Measurements from ENCODE around the gene ITGAE.
"Not testable (repeated sequence)": the region's sequence is repeated elsewhere in the genome, so short reads cannot be mapped to it uniquely, and the experiment has no call there.

ITGAE gene, protein sequence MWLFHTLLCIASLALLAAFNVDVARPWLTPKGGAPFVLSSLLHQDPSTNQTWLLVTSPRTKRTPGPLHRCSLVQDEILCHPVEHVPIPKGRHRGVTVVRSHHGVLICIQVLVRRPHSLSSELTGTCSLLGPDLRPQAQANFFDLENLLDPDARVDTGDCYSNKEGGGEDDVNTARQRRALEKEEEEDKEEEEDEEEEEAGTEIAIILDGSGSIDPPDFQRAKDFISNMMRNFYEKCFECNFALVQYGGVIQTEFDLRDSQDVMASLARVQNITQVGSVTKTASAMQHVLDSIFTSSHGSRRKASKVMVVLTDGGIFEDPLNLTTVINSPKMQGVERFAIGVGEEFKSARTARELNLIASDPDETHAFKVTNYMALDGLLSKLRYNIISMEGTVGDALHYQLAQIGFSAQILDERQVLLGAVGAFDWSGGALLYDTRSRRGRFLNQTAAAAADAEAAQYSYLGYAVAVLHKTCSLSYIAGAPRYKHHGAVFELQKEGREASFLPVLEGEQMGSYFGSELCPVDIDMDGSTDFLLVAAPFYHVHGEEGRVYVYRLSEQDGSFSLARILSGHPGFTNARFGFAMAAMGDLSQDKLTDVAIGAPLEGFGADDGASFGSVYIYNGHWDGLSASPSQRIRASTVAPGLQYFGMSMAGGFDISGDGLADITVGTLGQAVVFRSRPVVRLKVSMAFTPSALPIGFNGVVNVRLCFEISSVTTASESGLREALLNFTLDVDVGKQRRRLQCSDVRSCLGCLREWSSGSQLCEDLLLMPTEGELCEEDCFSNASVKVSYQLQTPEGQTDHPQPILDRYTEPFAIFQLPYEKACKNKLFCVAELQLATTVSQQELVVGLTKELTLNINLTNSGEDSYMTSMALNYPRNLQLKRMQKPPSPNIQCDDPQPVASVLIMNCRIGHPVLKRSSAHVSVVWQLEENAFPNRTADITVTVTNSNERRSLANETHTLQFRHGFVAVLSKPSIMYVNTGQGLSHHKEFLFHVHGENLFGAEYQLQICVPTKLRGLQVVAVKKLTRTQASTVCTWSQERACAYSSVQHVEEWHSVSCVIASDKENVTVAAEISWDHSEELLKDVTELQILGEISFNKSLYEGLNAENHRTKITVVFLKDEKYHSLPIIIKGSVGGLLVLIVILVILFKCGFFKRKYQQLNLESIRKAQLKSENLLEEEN

DNA sequence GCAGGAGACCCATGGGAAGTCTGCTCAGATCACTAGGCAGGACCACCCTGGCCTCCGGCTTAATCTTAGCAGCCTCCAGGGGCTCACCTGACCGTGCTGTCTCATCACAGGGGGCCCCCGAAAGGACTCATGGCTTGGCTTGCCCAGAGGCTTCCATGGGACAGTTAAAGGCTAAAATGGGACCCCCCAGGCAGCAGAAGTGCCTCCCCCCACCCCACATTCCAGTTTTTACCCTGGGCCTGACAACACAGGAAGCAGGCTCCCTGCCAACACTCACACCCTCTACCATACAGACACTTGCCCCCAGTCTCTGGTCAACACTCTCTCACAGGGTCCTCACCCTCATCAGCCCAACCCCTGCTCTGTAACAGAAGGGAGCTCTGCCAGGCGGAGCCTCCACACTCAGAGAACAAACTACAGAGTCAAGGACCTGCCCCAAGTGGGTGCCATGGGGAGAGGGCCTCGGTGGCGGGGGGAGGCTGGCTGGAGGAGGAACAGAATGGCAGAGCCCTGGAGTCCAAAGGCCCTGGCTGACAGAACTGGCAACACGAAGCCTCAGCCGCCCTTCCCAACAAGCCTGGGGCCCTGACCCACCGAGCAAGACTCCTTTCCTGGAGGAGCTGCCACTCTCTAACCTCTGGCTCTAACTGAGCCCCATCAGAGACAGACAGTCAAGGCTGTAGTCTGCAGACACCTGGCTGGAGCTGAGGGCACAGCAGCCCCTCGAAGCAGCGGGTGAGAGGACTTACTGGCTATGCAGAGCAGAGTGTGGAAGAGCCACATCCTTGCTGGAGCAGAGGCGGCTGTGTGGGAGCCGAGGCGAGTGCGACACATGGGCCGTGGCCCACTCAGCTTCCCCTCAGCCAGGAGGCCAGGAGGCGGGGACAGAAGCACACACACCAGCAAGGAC lies at the start of gene ITGAE:
ITGAE (minus strand) TSS at position 827 of the 910 bp plus-strand sequence; CDS start at position 783, 44 bp downstream.
- DNase-seq = no peak

DNA sequence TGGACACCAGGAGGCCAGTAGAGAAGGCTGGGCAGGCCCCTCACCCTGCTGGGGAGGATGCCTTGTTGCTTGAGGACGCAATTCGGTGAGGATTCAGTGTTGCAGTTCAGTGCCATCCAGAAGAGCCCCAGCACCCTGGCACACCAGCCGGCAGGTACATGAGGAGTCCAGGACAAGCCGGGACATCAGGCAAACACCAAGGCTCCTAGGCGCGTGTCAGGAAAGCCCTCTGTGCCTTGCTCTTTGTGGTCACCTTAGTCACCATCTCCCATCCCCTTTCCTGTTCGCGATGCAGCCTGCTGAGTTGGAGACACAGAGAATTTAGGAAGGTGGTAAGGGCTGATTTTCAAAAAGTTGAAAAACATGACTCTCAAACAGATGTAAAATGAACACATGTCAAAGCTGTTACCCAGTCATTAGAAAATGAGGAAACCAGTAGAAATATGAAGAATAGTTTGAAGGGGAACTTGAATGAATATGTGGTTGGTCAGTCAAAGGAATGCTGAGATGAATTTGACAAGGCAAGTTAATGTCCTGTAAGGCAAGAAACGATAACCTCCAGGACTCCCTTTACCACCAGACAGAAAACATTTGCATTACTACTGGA lies 47.3 kb upstream of the ITGAE start:
- DNase-seq = no peak

DNA sequence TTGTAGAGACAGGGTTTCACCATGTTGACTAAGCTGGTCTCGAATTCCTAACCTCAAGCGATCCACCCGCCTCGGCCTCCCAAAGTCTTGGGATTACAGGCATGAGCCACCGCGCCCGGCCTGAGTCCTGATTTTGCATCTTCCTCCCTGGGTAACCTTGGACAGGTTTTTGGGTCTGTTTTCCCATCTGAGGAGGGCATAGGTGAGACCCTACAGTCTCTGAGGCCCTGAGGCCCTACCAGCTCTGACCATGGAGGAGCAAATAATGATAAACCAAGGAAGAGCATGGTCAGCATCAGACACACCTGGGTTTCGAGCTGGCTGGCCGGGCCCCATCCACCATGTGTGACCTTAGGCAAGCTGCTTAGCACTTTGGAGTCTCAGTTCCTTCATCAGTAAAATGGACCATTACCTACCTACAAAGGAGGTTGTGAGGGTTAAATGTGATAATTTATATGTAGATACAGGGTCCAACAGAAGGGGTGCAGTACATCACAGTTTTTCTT lies 46.2 kb upstream of the ITGAE start:
- DNase-seq = no peak

DNA sequence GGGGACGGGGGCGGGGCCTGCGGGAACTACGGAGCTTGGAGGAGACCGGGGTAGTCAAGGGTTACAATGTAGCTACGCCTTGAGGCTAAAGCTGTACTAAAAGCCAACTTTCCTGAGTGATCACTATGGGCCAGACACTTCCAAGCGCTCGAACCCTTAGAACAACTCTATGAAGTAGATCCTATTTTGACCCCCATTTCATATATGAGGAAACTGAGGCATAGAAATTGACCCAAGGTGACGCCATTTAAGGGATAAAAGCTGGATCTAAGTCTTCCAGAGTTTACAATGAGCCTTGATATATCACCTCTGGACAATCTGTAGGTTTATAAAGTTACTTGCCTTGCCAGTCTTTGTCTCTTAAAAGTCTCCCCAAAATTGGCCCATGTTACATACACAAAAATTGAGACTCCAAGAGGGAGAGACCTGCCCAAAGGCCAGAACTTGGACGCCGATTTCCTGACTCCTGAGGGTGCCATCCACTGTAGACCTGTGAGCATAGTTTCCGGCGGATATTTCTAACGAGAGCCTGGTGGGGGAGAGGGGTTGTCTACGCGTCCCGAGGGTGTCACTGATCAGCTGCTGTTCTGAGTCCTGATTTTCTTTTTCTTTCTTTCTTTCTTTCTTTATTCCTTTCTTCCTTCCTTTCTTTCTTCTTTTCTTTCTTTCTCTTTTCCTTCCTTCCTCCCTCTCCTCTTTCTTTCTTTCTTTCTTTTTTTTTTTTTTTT lies 45.6 kb upstream of the ITGAE start:
- DNase-seq = no peak

DNA sequence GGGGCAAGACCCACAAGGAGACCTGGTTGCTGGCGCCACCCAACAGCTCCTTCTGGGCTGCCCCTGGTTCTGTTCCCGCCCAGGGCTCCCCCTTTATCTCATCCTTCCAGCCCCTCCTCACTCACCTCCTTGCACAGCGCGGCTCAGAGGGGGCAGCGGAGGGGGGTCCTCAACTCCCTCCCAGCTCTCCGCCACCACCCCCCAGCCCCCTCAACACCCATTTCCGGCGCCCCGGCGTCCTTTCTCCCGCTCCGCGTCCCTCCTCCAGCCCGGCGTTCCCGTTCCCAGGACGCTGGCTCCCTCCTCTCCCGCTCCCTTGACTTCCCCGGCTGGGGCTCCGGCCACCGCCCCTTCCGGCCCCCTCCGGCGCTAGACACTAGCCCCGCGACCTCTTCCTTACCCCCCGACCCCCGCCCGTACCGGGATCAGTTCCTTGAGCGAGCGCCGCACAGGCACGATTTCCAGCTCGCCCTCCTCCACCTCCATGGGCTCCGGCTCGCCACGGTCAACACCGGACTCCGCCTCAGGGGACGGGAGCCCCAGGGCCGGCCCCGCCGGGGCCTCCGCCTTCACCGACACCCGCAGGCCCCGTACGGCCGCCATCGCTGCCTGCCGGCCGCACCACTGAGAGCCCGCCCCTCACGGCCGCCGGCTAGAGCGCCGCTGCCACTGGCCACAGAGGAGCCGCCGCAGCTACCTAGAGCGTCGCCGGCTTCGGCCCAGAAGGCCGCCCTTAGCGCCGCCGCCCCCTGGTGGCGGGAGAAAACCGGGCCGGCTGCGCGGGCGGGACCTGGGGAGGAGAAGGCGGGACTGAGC lies 44.8 kb upstream of the ITGAE start, which contains the start of gene NCBP3:
NCBP3 (minus strand) TSS at position 626 of the 816 bp plus-strand sequence; CDS start at position 603, 23 bp downstream.
- DNase-seq = peak in 1 of 2 experiments; percentile 68

DNA sequence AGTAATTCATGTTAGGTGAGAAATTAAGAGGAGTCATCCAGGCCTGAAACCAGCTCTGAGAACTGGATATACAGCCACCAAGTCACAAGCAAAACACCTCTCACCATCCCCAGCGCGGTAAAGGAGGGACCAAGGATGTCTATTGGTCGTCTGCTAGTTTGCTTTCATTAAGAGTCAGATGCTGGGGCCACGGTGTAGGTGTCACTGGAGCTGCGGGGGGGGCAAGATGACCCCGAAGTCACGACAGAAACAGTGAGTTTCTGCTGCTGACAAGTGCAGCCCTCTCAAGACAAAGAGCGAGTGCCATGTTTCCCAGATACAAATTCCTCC lies 44.3 kb upstream of the ITGAE start:
- no peak for DNase-seq

DNA sequence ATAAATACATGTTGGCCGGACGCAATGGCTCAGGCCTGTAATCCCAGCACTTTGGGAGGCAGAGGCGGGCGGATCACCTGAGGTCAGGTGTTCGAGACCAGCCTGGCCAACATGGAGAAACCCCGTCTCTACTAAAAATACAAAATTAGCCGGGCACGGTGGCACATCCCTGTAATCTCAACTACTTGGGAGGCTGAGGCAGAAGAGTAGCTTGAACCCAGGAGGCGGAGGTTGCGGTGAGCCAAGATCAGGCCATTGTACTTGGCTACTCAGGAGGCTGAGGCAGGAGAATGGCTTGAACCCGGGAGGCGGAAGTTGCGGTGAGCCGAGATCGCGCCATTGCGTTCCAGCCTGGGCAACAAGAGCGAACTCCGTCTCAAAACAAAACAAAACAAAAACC lies 43.6 kb upstream of the ITGAE start:
- not testable (repeated sequence) for DNase-seq

DNA sequence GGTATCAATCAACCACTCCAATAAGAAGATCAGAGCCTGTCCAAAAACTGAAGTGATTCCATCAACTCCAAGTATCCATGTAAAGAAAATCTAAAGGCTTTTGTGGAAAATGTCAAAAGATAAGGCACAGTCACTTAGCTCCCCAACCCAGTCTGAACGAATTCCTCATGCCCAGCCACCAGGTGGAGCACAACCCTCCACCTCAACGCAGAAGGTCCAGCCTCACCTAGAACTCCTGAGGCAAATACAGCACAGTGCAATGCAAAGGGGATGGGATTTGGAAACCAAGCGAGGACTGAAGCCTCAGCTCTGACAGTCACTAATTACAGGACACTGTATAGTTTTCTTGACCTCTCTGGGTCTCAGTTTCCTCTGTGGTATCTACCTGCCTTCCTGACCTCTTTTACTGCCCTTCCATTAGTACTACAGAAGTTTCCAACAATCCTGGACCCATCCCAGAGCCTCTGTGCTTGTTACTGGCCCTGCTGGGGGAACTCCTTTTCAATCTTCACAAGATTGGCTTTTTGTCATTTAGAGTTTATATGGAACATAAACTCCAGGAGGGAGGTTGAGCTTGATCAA lies 43.0 kb upstream of the ITGAE start:
- DNase-seq = no peak

DNA sequence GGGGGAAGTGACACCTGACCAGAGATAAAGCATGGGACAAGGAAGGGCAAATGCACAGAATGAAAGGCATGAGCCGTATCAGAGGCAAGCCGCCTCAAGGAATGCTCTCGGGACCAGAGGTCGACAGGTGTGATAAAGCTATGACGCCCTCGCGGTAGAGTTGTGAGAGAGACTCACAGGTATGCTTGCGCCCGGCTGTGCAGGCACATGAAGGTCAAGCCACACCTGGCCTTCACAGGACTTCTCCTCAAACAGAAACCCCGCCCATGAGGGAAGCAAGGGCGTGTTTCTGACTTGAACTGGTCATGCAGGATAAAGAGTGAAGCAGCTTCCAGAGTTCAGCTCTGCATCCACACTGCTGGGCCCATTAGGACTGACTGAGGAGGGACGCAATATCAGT lies 37.2 kb upstream of the ITGAE start:
- DNase-seq = no peak

DNA sequence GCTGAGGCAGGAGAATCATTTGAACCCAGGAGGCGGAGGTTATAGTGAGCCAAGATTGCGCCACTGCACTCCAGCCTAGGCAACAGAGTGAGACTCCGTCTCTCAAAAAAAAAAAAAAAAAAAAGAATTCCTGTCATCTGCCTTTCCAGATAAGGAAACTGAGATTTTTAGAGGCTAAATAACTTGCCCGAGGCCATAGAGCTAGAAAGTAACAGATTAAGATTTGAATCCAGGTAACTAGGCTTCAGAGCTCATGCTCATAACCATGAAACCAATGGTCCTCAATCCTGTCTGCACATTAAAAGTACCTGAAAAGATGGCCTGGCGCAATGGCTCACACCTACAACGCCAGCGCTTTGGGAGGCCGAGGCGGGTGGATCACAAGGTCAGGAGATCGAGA lies 35.6 kb upstream of the ITGAE start:
- DNase-seq = no peak

DNA sequence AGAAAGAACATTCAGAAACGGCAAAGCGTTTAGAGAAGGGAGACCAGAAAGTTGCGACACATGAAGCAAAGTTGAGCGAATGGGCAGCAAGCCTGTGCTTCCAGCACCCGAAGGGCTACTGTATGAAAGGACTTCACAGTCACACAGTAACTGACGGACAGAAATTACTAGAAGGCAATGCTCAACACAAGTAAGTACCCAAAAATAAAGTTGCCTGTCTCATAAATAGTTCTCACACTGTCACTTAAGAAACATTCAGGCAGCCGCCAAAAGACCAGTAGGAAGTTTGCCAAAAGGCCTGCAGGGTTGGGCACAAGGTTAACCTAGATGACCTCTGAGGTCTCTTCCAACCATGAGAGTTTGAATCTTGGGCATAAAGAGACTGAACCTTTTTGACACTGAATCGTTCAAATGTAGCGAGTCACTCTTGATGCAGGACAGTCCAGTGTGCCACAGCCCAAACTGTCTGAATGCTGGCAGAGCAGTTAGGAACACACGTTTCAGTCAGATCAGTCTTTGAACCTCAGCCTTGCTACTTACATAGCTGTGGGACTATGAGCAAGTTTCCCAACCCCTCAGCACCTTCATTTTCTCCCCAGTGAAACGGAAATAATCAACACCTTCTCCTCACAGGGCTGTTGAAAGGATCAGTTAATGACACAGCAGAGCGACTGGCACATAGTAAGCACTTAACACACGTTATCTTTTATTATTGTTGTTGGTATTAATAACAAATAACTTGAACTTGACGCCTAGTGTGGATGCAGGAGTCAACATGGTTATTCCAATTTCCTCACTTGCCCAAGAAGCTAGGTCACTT lies 34.6 kb upstream of the ITGAE start:
- no peak for DNase-seq

DNA sequence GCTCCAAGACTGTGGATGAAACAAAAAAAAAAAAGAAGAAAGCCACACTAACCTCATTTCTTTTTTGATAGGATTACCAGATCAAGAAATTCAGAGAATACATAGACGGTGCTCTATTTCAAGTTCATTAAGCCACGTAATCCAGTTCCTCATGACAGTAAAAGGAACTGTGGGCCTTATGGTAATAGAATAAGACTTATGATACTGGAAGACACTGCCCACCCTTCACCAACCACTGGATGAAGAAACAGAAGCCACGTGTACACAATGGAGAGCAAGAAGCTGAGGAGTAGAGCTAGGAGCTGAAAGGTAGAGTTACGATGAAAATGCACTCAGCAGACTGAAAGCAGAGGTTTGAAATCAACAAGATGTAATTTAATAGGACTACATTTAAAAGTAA lies 33.8 kb upstream of the ITGAE start:
- DNase-seq = no peak

DNA sequence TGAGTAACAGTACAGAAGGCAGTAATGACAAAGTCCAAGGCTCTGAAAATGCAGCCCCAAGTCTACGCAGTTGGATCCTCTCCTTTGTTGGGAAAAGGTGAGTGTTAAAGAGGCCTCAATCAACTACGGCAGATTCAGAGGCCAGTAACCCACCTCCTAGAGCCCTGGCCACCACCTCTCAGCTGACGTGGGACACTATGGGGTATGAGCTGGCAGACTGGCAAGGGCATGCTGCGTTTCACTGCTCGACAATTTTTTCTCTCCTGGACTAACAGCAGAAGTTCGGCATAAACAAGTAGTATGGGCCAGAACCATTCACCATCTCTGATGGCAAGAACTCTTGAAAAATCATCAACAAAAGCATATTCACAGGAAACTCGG lies 27.9 kb upstream of the ITGAE start:
- no peak for DNase-seq

DNA sequence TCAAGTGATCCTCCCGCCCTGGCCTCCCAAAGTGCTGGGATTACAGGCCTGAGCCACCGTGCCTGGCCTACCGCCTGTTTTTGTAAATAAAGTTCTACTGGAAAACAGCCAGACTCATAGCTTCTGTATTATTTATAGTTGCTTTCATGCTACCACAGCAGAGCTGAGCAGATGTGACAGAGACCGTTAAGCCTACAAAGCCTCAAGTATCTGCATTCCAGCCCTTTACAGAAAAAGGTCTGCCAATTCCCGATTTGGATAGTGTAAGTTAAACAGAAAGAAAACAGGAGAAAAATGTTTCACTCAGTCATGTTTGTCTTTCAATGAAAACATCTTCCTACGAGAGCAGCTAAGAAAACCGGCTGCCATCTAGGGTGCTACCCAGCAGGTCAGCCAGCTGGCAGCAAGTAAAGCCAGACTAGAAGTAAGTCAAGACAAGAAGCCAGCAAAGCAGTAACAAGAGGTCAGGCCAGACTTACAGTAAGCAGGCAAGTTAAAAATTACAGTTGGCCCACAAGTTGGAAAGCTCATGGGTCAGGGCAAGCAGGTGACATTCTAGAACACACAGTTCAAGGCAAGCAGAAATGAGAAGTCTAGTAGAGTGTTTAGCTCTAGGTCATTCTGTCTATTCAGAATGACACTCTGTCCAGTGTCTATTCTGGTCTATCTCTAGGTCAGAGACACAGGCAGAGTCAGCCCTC lies 27.3 kb upstream of the ITGAE start:
- no peak for DNase-seq

DNA sequence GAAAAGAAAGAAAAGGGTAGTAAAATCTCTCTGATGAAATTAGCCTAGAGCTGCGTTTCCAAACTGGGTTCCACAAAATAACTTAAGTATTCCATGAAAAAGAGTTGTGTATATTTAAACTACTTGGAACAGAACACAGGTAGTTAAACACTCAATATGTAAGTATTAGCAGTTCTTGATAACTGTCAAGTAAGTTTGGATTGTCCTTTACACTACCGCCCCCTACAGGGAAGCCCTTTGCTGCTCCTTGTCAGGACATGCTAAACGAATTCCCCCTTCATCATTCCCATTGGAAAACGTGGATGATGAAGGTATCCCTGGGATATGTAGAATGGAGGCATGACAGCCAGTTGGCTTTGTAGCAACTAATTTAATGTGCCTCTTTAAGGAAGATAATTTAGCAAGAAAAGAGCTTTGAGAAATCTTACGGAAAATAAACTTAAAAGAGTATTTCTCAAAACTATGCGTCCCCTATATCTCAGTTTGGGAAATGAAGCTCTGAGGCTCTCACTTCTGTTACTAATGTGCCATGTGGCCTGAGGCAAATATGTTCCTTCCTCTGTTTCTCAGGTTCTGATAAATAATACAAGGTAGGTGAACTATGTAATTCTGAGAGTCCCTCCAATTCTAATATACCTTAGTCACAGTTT lies 26.3 kb upstream of the ITGAE start:
- DNase-seq = no peak

DNA sequence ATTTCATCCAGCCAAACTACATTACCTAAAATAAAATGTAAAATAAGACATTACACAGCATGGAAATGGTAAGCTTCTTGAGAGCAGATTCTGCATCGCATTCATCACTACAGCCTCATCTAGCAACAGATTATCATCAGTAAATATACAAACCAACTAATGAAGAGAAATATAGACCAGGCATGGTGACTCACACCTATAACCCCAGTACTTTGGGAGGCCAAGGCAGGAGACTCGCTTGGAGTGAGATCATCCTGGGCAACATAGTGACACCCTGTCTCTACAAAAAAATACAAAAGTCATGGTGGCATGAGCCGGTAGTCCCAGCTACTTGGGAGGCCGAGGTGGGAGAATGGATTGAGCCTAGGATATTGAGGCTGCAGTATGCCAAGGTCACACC lies 25.2 kb upstream of the ITGAE start:
- DNase-seq = no peak

DNA sequence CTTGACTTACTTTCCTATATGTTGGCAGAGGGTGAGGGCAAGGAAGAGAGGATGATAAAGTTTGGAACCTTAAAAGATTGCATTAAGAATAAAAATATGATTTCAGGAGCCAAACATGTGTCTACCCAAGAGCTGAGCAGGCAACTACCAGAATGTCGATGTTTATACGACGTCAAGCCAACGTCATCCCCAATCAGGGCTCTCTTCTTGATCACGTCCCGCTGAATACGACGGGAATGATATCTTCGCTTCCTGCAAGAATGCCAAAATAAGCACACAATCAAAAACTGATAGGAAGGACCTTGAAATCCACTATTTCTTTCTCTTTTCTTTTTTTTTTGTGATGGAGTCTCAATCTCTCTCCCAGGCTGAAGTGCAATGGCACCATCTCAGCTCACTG lies 20.1 kb upstream of the ITGAE start:
- DNase-seq = no peak

DNA sequence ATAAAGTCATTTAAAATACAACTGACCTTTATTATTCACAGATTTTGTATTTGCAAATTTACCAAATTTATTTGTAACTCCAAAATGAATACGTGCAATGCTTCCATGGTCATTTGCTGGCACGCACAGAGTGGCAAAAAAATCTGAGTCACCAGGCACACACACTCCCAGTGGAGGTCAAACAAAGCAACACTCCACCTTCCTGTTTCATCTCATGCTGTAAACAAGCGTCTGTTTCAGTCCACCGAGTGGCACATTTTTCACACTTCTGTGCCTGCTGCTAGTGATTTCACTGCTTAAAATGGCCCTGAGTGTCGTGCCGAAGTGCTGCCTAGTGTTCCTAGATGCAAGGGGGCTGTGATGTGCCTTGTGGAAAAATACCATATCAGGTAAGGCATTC lies 17.8 kb upstream of the ITGAE start:
- DNase-seq = no peak

Measured in cerebellar nuclear complex (tissue), 1 donor.